Psoas muscle (tissue), 8 donors: ENCODE measurements around the gene CCDC81. TPM values are rescaled to one million over a fixed set of nuclear protein-coding genes. Genes with fewer than 3 reads are reported as not detected.

Experiments
- ATAC-seq, 4 donors: fragments of 200-7000 bp; cut with Tn5 transposase; one replicate each; pipeline ENCODE4 v1.9.1; 2020; ENCODE audit warnings: moderate library complexity in 3 of 4, mild to moderate bottlenecking in 2 of 4
- DNase-seq, 2 donors: peaks; one replicate each; pipeline ENCODE4 v3.0.0-alpha.2; 2020
- H3K27ac ChIP-seq: fragments of 200-600 bp; one replicate; pipeline ENCODE4 v1.8.0; 2022
- H3K27me3 ChIP-seq, 3 donors: fragments of 200-600 bp in 1 of 3; one replicate each; pipeline versions ENCODE4 v1.6.1 to v1.8.0; 2013 to 2022; ENCODE audit warnings: low read length in 2 of 3, mild to moderate bottlenecking in 2 of 3, moderate library complexity in 1 of 3; ENCODE audit not compliant: insufficient read depth in 3 of 3
- H3K36me3 ChIP-seq, 2 donors: fragments of 200-600 bp in 1 of 2; one replicate each; pipeline versions ENCODE4 v1.6.1 to v1.8.0; 2013 to 2022; ENCODE audit warnings: low read depth in 1 of 2, mild to moderate bottlenecking in 1 of 2, moderate library complexity in 1 of 2; ENCODE audit not compliant: insufficient read depth in 1 of 2
- H3K4me1 ChIP-seq: fragments of 200-600 bp; one replicate; pipeline ENCODE4 v1.8.0; 2022
- H3K4me3 ChIP-seq: fragments of 200-600 bp; one replicate; pipeline ENCODE4 v1.8.0; 2022; ENCODE audit warnings: mild to moderate bottlenecking
- H3K9me3 ChIP-seq: fragments of 200-600 bp; one replicate; pipeline ENCODE4 v1.8.0; 2022
- WGBS, 3 donors: extraction: QIAGEN DNeasy Blood & Tissue Kit; methylation state at CpG; one replicate each; pipeline versions ENCODE4 v1.1.6 to v1.1.7; 2013; 5-methylcytosine and 5-hydroxymethylcytosine counted together
- intact Hi-C, 2 donors: fragments of 100-400 bp; cut with DNase I; formaldehyde crosslinking; loops; one replicate each; pipeline versions ENCODE4 v1.11.0 to v1.14.2; 2022
- long read RNA-seq, 2 donors: library from polyadenylated mRNA; unstranded; transcript quantifications; one replicate each; pipeline ENCODE4 v2.0.0, GENCODE V29; 2021
- polyA plus RNA-seq, 3 donors: library from polyadenylated mRNA; stranded (reverse); fragments of 200-250 nt; gene quantifications; one replicate each; pipeline ENCODE4 v1.2.3, GENCODE V29; 2013
- total RNA-seq, 4 donors: library from RNA; stranded (reverse); fragmentation: NEBNext Ultra II Directional in 2 of 4; extraction: Animal tissue kit (Norgen Biotek cat#: 25700) in 2 of 4; gene quantifications; one replicate each; pipeline versions ENCODE4 v1.2.1 to v1.2.4, GENCODE V29; 2021 to 2023
- TF ChIP-seq, protein P1 (sequence below): fragments of 200-600 bp; IDR thresholded peaks from one replicate; pipeline ENCODE4 v1.8.0; 2022; ENCODE audit warnings: antibody characterized with exemption
- donor health status: healthy with polysubstance abuse.
- donor health status: DM: no; HTN: no; CAD: no; lungs with moderate emphysema.
- donor health status: Bipolar disorder and iron deficiency.
- donor health status: healthy.
- donor health status: DM: yes; HTN: yes; CAD: no.
- donor health status: DM: no; HTN: no; CAD: no.
- donor health status: DM: no; HTN: no; CAD: no.
- donor health status: DM: yes; HTN: yes; CAD: no.

The CCDC81 gene
- total RNA-seq (under 1 TPM in 3 of 4 donors, not detected in 1; 0.34 to 0.52 (median 0.41) TPM), polyA plus RNA-seq (under 1 TPM; 0.23 to 0.35 (median 0.25) TPM)
- long read RNA-seq, donor 1 = 0 reads
- long read RNA-seq, donor 2 = 0 reads

DNA sequence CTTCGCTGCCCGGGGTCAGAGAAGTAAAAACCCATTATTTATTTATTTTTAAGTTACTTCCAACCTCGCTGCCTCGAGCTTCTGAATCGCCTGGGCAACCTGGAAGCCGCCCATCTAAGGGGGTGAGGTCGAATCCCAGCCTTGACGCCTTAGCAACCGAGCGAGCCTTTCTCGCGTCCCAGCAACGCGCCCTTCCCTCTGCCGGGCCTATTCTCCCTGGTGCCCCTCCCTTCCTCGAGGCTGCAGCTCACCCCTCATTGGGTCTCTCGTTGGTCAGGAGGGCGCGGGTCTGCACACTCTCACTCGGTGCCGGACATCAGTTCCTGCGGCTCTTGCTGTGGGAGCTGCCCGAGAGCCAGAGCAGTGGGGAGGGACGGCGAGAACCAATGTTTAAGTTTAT lies at the start of gene CCDC81:
Gene CCDC81 (plus strand): TSS at position 302 of the 400 bp plus-strand sequence. CDS start 277 bp downstream, outside the sequence.
- ATAC-seq (no peak), DNase-seq (no peak)
- intact Hi-C loops = no loop called here
- Histone ChIP-seq H3K27me3 (peaks cover 0 to 2% (median 0%) of the 10 kb centered on the region in 3 donors), H3K27ac (no peak within 1 kb of the TSS), H3K4me1 (no peaks in the 10 kb centered on the region), H3K36me3 (no peaks in the 10 kb centered on the region), H3K4me3 (peak within 1 kb of the TSS; percentile 6), H3K9me3 (no peaks in the 10 kb centered on the region)
- WGBS, 3 donors = 11 to 16% (median 15%) methylated on average over 25 of the region's 25 CpGs
- TF ChIP-seq, protein P1, sequence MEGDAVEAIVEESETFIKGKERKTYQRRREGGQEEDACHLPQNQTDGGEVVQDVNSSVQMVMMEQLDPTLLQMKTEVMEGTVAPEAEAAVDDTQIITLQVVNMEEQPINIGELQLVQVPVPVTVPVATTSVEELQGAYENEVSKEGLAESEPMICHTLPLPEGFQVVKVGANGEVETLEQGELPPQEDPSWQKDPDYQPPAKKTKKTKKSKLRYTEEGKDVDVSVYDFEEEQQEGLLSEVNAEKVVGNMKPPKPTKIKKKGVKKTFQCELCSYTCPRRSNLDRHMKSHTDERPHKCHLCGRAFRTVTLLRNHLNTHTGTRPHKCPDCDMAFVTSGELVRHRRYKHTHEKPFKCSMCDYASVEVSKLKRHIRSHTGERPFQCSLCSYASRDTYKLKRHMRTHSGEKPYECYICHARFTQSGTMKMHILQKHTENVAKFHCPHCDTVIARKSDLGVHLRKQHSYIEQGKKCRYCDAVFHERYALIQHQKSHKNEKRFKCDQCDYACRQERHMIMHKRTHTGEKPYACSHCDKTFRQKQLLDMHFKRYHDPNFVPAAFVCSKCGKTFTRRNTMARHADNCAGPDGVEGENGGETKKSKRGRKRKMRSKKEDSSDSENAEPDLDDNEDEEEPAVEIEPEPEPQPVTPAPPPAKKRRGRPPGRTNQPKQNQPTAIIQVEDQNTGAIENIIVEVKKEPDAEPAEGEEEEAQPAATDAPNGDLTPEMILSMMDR = no peak

DNA sequence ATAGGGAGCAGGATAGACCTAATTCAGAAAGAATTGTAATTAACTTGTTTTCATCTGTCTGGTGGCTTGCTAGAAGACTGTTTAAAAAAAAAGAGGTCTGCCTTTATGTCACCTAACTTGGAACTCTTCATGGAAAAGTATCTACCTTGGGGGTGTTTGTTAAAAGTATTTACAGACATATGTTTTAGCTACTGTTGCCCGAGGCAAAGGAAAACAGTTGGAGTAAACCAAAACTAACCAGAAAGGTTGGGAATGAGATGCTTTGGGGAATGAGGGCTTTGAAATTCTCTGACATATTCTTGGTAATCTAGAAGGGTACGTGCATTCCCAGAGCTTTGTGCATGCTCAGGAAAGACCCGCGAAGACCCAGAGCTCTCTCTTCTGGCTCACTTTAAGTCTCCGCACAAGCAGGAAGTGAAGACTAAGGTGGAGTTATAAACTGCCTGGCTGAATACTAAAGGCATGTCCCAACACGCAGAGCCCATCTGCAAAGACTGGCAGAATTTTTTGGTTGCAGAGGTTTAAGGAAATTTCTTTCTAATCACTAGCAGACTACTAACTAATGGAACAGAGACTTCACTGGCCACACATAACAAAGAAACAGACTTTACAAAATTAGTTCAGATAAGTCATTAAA lies 39.4 kb upstream of the CCDC81 start:
- no peaks in the 10 kb centered on the region for H3K4me1 ChIP-seq
- H3K9me3 ChIP-seq = no peaks in the 10 kb centered on the region
- H3K4me3 ChIP-seq = no peak overlapping the region
- ATAC-seq = no peak
- H3K27me3 ChIP-seq = no peaks in the 10 kb centered on the region
- no peak overlapping the region for H3K27ac ChIP-seq
- H3K36me3 ChIP-seq = peaks cover 0 to 35% of the 10 kb centered on the region in 2 donors
- TF ChIP-seq, protein P1 = no peak
- 94 to 97% (median 96%) methylated on average over 6 of the region's 6 CpGs for WGBS, 3 donors
- intact Hi-C loops = no loop called here
- DNase-seq = no peak

DNA sequence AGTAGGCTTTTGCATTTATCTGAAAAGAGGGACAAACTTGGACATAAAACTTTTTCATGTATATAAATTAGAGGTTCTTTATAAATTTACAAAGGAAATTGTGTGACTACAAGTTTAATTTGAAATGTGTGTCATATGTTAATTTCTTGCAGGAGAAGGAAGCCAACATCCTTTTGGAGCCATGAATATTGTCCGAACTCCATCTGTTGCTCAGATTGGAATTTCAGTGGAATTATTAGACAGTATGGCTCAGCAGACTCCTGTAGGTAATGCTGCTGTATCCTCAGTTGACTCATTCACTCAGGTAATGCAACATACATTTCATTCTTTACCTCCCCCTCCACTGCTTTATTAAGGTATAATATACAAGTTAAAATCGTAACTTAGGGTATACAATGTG lies 37.5 kb upstream of the CCDC81 start:
- no peaks in the 10 kb centered on the region for H3K9me3 ChIP-seq
- intact Hi-C loops = no loop called here
- H3K27me3 ChIP-seq = no peaks in the 10 kb centered on the region
- no peaks in the 10 kb centered on the region for H3K4me1 ChIP-seq
- no peak overlapping the region for H3K27ac ChIP-seq
- peaks cover 0 to 32% of the 10 kb centered on the region in 2 donors for H3K36me3 ChIP-seq
- DNase-seq = no peak
- no peak for ATAC-seq
- TF ChIP-seq, protein P1 = no peak
- H3K4me3 ChIP-seq = no peak overlapping the region
- 94 to 97% (median 96%) methylated on average over 2 of the region's 2 CpGs for WGBS, 3 donors

DNA sequence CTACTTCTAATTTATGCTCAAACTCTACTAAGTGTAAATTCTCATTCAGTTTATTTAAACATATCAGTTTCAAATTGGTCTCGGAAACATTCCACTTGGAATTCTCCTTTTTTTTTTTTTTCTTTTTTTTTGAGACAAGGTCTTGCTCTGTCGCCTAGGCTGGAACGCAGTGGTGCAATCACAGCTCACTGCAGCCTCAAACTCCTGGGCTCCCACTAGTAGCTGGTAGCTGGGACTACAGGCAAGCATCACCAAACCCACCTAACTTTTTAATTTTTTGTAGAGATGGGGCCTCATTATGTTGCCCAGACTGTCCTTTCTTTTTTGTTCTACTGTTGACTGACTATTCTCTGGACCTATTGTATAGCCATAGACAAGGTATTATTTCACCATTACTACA lies 33.3 kb upstream of the CCDC81 start:
- Histone ChIP-seq H3K27me3 (no peaks in the 10 kb centered on the region), H3K36me3 (peaks cover 0 to 37% of the 10 kb centered on the region in 2 donors), H3K27ac (no peak overlapping the region), H3K4me3 (no peak overlapping the region), H3K4me1 (no peaks in the 10 kb centered on the region), H3K9me3 (no peaks in the 10 kb centered on the region)
- no peak for DNase-seq
- intact Hi-C loops = no loop called here
- WGBS, 3 donors = 90 to 96% (median 93%) methylated on average over 3 of the region's 3 CpGs
- peak in 1 of 4 donors; percentile 40 for ATAC-seq
- TF ChIP-seq, protein P1 = no peak
